Mucosa of stomach (tissue), 1 donor: Measurements from ENCODE around the gene XAGE5.
"Not testable (repeated sequence)": the region's sequence is repeated elsewhere in the genome, so short reads cannot be mapped to it uniquely, and the experiment has no call there.

Experiments used
- H3K27me3 ChIP-seq: one replicate; pipeline ENCODE4 v1.7.0; 2013; ENCODE audit warnings: mild to moderate bottlenecking, low read length; ENCODE audit not compliant: control insufficient read depth, insufficient read depth
- H3K36me3 ChIP-seq: one replicate; pipeline ENCODE4 v1.7.0; 2013; ENCODE audit warnings: low read length; ENCODE audit not compliant: control insufficient read depth, insufficient read depth
- H3K4me1 ChIP-seq: one replicate; pipeline ENCODE4 v1.7.0; 2013; ENCODE audit warnings: mild to moderate bottlenecking, low read length; ENCODE audit not compliant: control insufficient read depth, insufficient read depth
- H3K4me3 ChIP-seq: one replicate; pipeline ENCODE4 v1.7.0; 2013; ENCODE audit warnings: low read length
- H3K9ac ChIP-seq: one replicate; pipeline ENCODE4 v1.7.0; 2013; ENCODE audit warnings: mild to moderate bottlenecking, low read length, moderate library complexity
- H3K9me3 ChIP-seq: one replicate; pipeline ENCODE4 v1.7.0; 2013; ENCODE audit warnings: mild to moderate bottlenecking, low read length, moderate library complexity; ENCODE audit not compliant: control insufficient read depth
- donor health status: Pancreatic carcinoma.

The XAGE5 gene, protein sequence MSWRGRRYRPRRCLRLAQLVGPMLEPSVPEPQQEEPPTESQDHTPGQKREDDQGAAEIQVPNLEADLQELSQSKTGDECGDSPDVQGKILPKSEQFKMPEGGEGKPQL

GRCh38 chrX:52811065-52811625 is at the start of gene XAGE5:
Gene XAGE5 (plus strand): TSS chrX:52811287. CDS start chrX:52812567, 1,280 bp downstream.
- H3K9me3 ChIP-seq, result no peaks in the 10 kb centered on the region
- H3K4me1 ChIP-seq, result no peaks in the 10 kb centered on the region
- H3K27me3 ChIP-seq, result no peaks in the 10 kb centered on the region
- H3K9ac ChIP-seq, result no peak within 1 kb of the TSS
- H3K36me3 ChIP-seq, result no peaks in the 10 kb centered on the region
- no peak within 1 kb of the TSS for H3K4me3 ChIP-seq

- H3K36me3 ChIP-seq, H3K4me1 ChIP-seq, H3K27me3 ChIP-seq, H3K4me3 ChIP-seq, H3K9ac ChIP-seq, H3K9me3 ChIP-seq: not testable (repeated sequence)
These were observed 45.1 kb upstream of the XAGE5 start for GRCh38 chrX:52765983-52766382.

DNA sequence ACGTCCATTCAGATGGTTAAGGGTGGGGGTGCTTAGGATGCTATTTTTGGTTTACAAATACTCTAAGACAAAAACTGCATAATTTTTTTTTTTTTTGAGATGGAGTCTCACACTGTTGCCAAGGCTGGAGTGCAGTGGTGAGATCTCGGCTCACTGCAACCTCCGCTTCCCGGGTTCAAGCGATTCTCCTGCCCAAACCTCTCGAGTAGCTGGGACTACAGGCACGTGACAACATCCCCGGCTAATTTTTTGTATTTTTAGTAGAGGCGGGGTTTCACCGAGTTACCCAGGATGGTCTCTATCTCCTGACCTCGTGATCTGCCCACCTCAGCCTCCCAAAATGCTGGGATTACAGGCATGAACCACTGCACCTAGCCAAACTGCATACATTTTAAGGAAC is 37.6 kb upstream of the XAGE5 start:
- not testable (repeated sequence) for H3K9me3 ChIP-seq, H3K27me3 ChIP-seq, H3K4me3 ChIP-seq, H3K4me1 ChIP-seq, H3K9ac ChIP-seq, H3K36me3 ChIP-seq

DNA sequence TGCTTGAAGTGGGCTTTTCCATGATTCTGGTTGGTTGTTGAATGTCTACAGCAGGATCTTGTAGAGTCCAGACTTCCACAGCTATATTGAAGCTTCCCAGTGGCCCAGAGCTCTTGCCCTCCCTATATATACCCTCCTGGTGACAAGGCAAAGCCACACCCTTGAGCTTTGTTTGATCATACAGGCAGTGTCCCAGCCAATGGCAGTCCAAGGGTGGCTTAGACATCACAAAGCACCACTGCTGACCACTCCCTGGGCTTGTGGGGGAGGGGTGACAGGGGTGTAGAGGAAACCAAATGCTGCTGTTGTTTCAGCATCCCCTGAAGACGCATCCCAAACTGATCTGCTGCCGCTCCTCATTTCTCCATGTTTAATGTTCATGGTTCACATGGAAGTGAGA is 13.8 kb upstream of the XAGE5 start, which contains the start of gene SPANXN5:
Gene SPANXN5, minus strand, starts transcription at position 101 of the 400 bp plus-strand sequence. Its CDS starts 79 bp downstream, at position 22.
- not testable (repeated sequence) for H3K4me3 ChIP-seq, H3K4me1 ChIP-seq, H3K9ac ChIP-seq, H3K36me3 ChIP-seq, H3K9me3 ChIP-seq, H3K27me3 ChIP-seq

- not testable (repeated sequence) for H3K9ac ChIP-seq, H3K9me3 ChIP-seq, H3K36me3 ChIP-seq
These were observed 6.2 kb upstream of the XAGE5 start for GRCh38 chrX:52804876-52805275.

DNA sequence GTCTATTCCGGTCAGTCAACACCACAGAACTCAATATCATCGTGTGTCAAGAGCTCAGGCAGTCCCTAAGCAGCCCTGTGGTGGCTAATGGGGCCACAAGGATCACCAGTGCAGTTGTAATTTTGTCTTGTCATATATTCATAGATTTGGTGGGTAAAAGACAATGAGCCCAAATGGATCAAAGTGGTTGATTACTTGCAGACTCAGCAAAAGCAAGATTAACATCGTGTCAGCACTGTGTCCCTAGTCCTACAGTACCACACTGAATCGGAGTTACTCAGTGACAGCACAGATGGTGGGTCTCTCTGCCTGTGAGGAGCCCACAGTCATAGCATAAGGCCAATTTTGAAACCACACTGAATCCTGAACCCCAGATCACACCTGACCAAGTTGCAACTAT is 8.7 kb downstream of the XAGE5 start:
- Histone ChIP-seq H3K4me3 (no peak overlapping the region), H3K9ac (no peak overlapping the region), H3K9me3 (no peaks in the 10 kb centered on the region), H3K27me3 (no peaks in the 10 kb centered on the region), H3K4me1 (no peaks in the 10 kb centered on the region), H3K36me3 (no peaks in the 10 kb centered on the region)

More at GRCh38 chrX:52804876-52805275, 6.2 kb upstream of the XAGE5 start:
- not testable (repeated sequence) for H3K27me3 ChIP-seq, H3K4me3 ChIP-seq, H3K4me1 ChIP-seq

DNA sequence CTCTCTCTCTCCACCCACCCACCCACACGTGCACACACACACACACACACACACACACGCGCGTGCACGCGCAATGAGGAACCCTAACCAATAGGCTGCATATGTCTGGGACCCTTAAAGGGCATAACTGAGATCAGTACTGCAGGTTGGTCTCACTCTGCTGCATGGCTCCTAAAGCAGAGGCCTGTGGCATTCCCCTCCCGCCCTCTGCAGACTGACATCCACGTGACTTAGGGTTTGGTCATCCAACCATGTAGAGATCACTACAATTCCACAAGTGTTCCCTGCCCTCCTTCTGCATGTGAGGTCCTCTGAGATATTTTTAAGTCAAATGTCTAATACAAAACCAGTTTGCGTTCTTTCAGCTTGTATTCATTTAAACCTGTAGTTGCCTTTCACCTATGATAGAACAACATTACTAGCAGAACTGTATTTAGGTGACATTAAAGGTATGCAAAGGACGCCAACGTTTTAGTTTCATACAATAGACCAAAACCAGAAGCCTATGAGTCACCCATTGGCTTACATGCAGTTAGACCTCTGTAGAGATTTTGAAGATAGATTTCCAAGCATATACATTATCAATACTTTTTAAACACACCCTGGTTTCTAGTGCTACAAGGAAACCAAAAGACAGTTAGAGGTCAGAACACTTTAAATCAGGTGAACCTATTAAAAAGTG is 10.1 kb downstream of the XAGE5 start:
- Histone ChIP-seq H3K4me1 (no peaks in the 10 kb centered on the region), H3K27me3 (no peaks in the 10 kb centered on the region), H3K9ac (no peak overlapping the region), H3K36me3 (no peaks in the 10 kb centered on the region), H3K9me3 (no peaks in the 10 kb centered on the region), H3K4me3 (no peak overlapping the region)

- Histone ChIP-seq H3K4me1 (no peaks in the 10 kb centered on the region), H3K27me3 (no peaks in the 10 kb centered on the region), H3K9me3 (no peaks in the 10 kb centered on the region), H3K4me3 (no peak overlapping the region), H3K9ac (no peak overlapping the region), H3K36me3 (no peaks in the 10 kb centered on the region)
These were observed 13.5 kb downstream of the XAGE5 start for GRCh38 chrX:52824608-52825007.

- Histone ChIP-seq H3K27me3 (no peaks in the 10 kb centered on the region), H3K9ac (no peak overlapping the region), H3K9me3 (no peaks in the 10 kb centered on the region), H3K4me3 (no peak overlapping the region), H3K4me1 (no peaks in the 10 kb centered on the region), H3K36me3 (no peaks in the 10 kb centered on the region)
These were observed 19.5 kb downstream of the XAGE5 start for GRCh38 chrX:52830551-52830950.

GRCh38 chrX:52839137-52839536 is 28.1 kb downstream of the XAGE5 start:
- no peaks in the 10 kb centered on the region for H3K27me3 ChIP-seq
- H3K4me1 ChIP-seq, result no peaks in the 10 kb centered on the region
- no peak overlapping the region for H3K4me3 ChIP-seq
- H3K36me3 ChIP-seq, result no peaks in the 10 kb centered on the region
- no peaks in the 10 kb centered on the region for H3K9me3 ChIP-seq
- H3K9ac ChIP-seq, result no peak overlapping the region

DNA sequence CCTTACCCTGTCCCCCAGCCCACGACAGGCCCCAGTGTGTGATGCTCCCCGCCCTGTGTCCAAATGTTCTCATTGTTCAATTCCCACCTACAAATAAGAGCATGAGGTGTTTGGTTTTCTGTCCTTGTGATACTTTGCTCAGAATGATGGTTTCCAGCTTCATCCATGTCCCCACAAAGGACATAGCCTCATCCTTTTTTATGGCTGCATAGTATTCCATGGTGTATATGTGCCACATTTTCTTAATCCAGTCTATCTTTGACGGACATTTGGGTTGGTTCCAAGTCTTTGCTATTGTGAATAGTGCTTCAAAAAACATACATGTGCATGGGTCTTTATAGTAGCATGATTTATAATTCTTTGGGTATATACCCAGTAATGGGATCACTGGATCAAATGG is 32.5 kb downstream of the XAGE5 start:
- not testable (repeated sequence) for H3K9ac ChIP-seq, H3K9me3 ChIP-seq, H3K4me3 ChIP-seq, H3K36me3 ChIP-seq, H3K27me3 ChIP-seq, H3K4me1 ChIP-seq

- Histone ChIP-seq H3K4me3 (no peak overlapping the region), H3K9ac (no peak overlapping the region), H3K27me3 (no peaks in the 10 kb centered on the region), H3K9me3 (no peaks in the 10 kb centered on the region), H3K4me1 (no peaks in the 10 kb centered on the region), H3K36me3 (no peaks in the 10 kb centered on the region)
These were observed 41.2 kb downstream of the XAGE5 start for GRCh38 chrX:52852110-52852860.
